ENCODE measurements around the gene TMEM267. TPM values are rescaled to one million over a fixed set of nuclear protein-coding genes. Genes with fewer than 3 reads are reported as not detected.
"Not testable (repeated sequence)": the region's sequence is repeated elsewhere in the genome, so short reads cannot be mapped to it uniquely, and the experiment has no call there.

The TMEM267 gene
- total RNA-seq, 4 donors from 2014 or later: 6.9 to 12.7 (median 9.1) TPM

DNA sequence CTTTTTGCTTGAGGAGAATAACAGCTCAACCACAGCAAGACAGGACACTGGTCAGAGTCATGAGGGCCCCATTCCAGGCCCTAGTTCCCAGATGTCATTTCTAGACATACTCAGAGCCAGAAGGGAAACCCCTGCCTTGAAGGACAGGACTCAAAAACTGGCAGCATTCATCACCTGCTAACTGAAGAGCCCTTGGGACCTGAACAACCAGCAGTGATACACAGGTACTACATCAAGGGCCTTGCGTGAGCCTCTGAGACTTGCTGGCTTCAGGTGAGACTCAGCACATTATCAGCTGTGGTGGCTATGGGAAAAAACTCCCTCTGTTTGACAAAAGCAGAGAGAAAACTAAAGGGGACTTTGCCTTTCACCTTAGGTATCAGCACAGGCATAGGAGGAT lies 22.6 kb downstream of the TMEM267 start:
- Histone ChIP-seq H3K27me3 (no peaks in the 10 kb centered on the region), H3K36me3 (peaks cover 0 to 42% (median 0%) of the 10 kb centered on the region in 3 donors), H3K27ac (no peak overlapping the region), H3K4me3 (no peak overlapping the region), H3K9me3 (peaks cover 0 to 28% (median 6%) of the 10 kb centered on the region in 4 donors), H3K4me1 (no peaks in the 10 kb centered on the region)
- DNase-seq (ENCODE audit: low spot score in 2 of 2): no peak
- 100% methylated on average over 1 of the region's 1 CpG for WGBS, 2 donors
- TF ChIP-seq EP300 (IDR thresholded peaks at IDR 0.05): no peak
- TF ChIP-seq, protein P1, sequence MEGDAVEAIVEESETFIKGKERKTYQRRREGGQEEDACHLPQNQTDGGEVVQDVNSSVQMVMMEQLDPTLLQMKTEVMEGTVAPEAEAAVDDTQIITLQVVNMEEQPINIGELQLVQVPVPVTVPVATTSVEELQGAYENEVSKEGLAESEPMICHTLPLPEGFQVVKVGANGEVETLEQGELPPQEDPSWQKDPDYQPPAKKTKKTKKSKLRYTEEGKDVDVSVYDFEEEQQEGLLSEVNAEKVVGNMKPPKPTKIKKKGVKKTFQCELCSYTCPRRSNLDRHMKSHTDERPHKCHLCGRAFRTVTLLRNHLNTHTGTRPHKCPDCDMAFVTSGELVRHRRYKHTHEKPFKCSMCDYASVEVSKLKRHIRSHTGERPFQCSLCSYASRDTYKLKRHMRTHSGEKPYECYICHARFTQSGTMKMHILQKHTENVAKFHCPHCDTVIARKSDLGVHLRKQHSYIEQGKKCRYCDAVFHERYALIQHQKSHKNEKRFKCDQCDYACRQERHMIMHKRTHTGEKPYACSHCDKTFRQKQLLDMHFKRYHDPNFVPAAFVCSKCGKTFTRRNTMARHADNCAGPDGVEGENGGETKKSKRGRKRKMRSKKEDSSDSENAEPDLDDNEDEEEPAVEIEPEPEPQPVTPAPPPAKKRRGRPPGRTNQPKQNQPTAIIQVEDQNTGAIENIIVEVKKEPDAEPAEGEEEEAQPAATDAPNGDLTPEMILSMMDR (IDR thresholded peaks at IDR 0.05): no peak
- TF ChIP-seq POLR2A (IDR thresholded peaks at IDR 0.05): no peak

- no peaks in the 10 kb centered on the region for H3K4me1 ChIP-seq
- no peak overlapping the region for H3K27ac ChIP-seq
- H3K9me3 ChIP-seq: peaks cover 0 to 16% (median 4%) of the 10 kb centered on the region in 4 donors
- no peaks in the 10 kb centered on the region for H3K27me3 ChIP-seq
- TF ChIP-seq POLR2A (IDR thresholded peaks at IDR 0.05) (no peak), EP300 (IDR thresholded peaks at IDR 0.05) (no peak)
- TF ChIP-seq, protein P1 (IDR thresholded peaks at IDR 0.05): no peak
- WGBS, 2 donors: 91 to 92% methylated on average over 3 of the region's 3 CpGs
- peaks cover 0 to 67% (median 0%) of the 10 kb centered on the region in 3 donors for H3K36me3 ChIP-seq
- DNase-seq (ENCODE audit: low spot score in 2 of 2): no peak
- H3K4me3 ChIP-seq: no peak overlapping the region
Observed at GRCh38 chr5:43456556-43456955, 27.1 kb downstream of the TMEM267 start.

GRCh38 chr5:43441575-43441974 lies 42.1 kb downstream of the TMEM267 start:
- H3K27ac ChIP-seq; H3K4me1 ChIP-seq; H3K27me3 ChIP-seq; H3K4me3 ChIP-seq; DNase-seq (ENCODE audit: low spot score in 2 of 2): not testable (repeated sequence)
- Histone ChIP-seq H3K9me3 (peaks cover 0 to 60% (median 13%) of the 10 kb centered on the region in 4 donors), H3K36me3 (peaks cover 0 to 42% (median 0%) of the 10 kb centered on the region in 3 donors)

GRCh38 chr5:43437062-43437660 lies 46.5 kb downstream of the TMEM267 start:
- no peak for TF ChIP-seq EP300 (IDR thresholded peaks at IDR 0.05)
- TF ChIP-seq POLR2A (IDR thresholded peaks at IDR 0.05): no peak
- TF ChIP-seq, protein P1 (IDR thresholded peaks at IDR 0.05): no peak
- Histone ChIP-seq H3K27ac (no peak overlapping the region), H3K9me3 (peaks cover 0 to 45% (median 3%) of the 10 kb centered on the region in 4 donors), H3K27me3 (no peaks in the 10 kb centered on the region), H3K36me3 (no peaks in the 10 kb centered on the region), H3K4me1 (peaks cover 0 to 19% (median 2%) of the 10 kb centered on the region in 4 donors), H3K4me3 (no peak overlapping the region)
- 95 to 98% methylated on average over 3 of the region's 3 CpGs for WGBS, 2 donors
- no peak for DNase-seq (ENCODE audit: low spot score in 2 of 2)

DNA sequence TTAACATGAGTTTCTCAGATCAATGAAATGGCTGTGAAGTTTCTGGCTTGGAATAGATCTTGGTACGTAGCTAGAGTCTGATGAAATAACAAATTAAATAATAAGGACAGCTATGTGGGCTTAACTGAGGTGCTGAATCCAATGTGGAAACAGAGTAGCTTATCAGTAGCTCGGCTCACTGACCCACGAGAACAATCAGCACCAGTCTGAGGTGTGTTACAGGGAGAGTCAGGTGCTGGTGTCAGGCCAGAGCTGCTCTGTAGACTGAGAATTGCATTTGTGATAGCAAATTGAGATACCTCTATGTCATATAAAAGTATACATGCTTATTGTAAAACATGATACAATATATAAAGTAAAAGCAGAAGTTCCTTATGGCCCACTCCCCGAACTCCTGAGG lies 50.3 kb downstream of the TMEM267 start:
- Histone ChIP-seq H3K27ac (no peak overlapping the region), H3K27me3 (no peaks in the 10 kb centered on the region), H3K4me3 (no peak overlapping the region), H3K36me3 (no peaks in the 10 kb centered on the region), H3K9me3 (peaks cover 0 to 12% (median 0%) of the 10 kb centered on the region in 4 donors), H3K4me1 (peaks cover 0 to 26% (median 3%) of the 10 kb centered on the region in 4 donors)
- WGBS, 2 donors: 71 to 80% methylated on average over 4 of the region's 4 CpGs
- no peak for DNase-seq (ENCODE audit: low spot score in 2 of 2)
- TF ChIP-seq POLR2A (IDR thresholded peaks at IDR 0.05) (no peak), EP300 (IDR thresholded peaks at IDR 0.05) (no peak)
- TF ChIP-seq, protein P1 (IDR thresholded peaks at IDR 0.05): no peak
